ENCODE results near the gene LIMS1.
"Not testable (repeated sequence)": the region's sequence is repeated elsewhere in the genome, so short reads cannot be mapped to it uniquely, and the experiment has no call there.

- TF ChIP-seq POLR2A, CTCF (IDR thresholded peaks at IDR 0.05): not testable (repeated sequence)
Observed at GRCh38 chr2:108507620-108508019, 26.6 kb upstream of the LIMS1 start.
